Ishikawa (cell line): ENCODE results near the gene RNF8.

Experiments used
- CEBPB ChIP-seq: IDR thresholded peaks from 2 replicates; pipeline ENCODE4 v1.6.1; 2012
- CREB1 ChIP-seq: IDR thresholded peaks from 2 replicates; pipeline ENCODE4 v1.6.1; 2012; ENCODE audit warnings: low read depth
- EGR1 ChIP-seq: IDR thresholded peaks from 2 replicates; pipeline ENCODE4 v1.6.1; 2012
- EP300 ChIP-seq: IDR thresholded peaks from 2 replicates; pipeline ENCODE4 v1.6.1; 2012; ENCODE audit warnings: borderline replicate concordance
- FOXM1 ChIP-seq: IDR thresholded peaks from 2 replicates; pipeline ENCODE4 v1.6.1; 2012; ENCODE audit warnings: low read depth, borderline replicate concordance
- NFIC ChIP-seq: IDR thresholded peaks from 2 replicates; pipeline ENCODE4 v1.6.1; 2012
- RAD21 ChIP-seq: IDR thresholded peaks from 2 replicates; pipeline ENCODE4 v1.6.1; 2012; ENCODE audit warnings: low read depth
- REST ChIP-seq: IDR thresholded peaks from 2 replicates; pipeline ENCODE4 v1.6.1; 2012; ENCODE audit warnings: low read depth, mild to moderate bottlenecking
- TAF1 ChIP-seq: IDR thresholded peaks from 2 replicates; pipeline ENCODE4 v1.6.1; 2012; ENCODE audit warnings: low read depth, mild to moderate bottlenecking
- TCF12 ChIP-seq: IDR thresholded peaks from 2 replicates; pipeline ENCODE4 v1.6.1; 2012; ENCODE audit warnings: low read depth
- TEAD4 ChIP-seq: IDR thresholded peaks from 2 replicates; pipeline ENCODE4 v1.6.1; 2012
- USF1 ChIP-seq: IDR thresholded peaks from 2 replicates; pipeline ENCODE4 v1.6.1; 2012
- YY1 ChIP-seq: IDR thresholded peaks from 2 replicates; pipeline ENCODE4 v1.6.1; 2012; ENCODE audit warnings: low read depth
- ZBTB7A ChIP-seq: IDR thresholded peaks from 2 replicates; pipeline ENCODE4 v1.6.1; 2012; ENCODE audit warnings: low read depth
- TF ChIP-seq, protein P1 (sequence below): IDR thresholded peaks from 2 replicates; pipeline ENCODE4 v1.6.1; 2012

The RNF8 gene

DNA sequence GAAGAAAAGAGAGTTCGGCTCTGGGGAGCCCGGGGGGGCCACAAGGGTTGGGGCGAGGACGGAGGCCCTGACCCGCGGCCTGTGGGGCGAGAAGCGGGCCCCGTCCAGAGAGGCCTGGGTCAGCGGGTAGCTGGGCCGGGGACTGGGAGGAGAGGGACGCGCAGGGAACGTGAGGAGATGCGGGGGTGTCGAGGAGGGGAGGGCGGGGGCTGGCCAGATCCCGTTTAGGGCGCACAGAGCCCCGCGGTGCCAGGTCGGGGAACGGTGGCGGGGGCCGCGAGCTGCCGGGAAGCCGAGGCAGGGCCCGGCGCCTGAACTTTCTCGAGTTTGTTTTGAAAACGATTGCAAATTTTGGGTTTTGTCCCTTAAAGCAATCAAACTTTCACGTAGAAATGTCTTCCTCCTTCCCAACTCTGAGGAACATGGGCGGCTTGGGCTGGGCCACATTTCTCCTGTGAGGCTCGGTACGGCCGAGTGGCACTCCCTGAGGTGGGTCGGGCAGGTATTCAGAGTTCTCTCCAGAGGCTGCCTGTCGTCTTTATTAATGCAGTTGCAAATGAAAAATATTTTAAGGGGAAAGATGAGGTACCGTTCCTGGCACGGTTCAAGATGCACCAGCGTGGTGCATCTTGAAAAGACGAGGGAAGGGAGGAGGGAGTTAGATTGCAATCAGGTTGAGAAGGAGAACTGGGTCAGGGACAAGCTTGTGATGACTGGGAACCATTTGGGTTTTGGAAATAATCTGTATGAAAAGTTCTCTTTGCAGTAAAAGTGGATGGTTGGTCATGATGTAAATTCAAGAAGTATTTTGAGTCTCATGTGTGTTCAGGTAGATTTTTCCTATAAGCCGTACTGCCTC lies 972 bp downstream of the RNF8 start:
- TF ChIP-seq CREB1 (no peak), CEBPB (no peak), ZBTB7A (no peak), EP300 (no peak), TCF12 (no peak), RAD21 (no peak), NFIC (no peak), TAF1 (no peak), FOXM1 (no peak), EGR1 (no peak), TEAD4 (no peak), USF1 (no peak), REST (no peak), YY1 (no peak)
- TF ChIP-seq, protein P1, sequence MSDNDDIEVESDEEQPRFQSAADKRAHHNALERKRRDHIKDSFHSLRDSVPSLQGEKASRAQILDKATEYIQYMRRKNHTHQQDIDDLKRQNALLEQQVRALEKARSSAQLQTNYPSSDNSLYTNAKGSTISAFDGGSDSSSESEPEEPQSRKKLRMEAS: no peak

DNA sequence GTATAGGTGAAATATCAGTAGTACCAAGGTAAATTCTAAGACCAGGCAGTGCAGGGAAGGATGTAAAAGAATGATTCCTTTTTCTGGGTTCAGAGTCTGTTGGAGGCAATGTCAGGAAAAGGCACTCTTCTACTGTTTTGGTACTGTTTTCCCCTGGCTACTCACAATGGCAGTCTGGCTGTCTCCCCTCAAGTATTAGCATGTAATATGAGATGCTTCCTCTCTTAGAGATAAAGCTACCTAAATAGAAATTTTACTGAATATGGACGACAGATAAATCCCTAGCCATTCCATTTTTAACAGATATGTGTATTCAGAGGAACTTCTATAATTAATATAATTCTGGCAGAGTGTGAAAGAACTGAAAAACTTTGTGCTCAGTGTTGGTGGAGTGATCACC lies 3.5 kb downstream of the RNF8 start:
- TF ChIP-seq USF1 (no peak), CEBPB (no peak), CREB1 (no peak), RAD21 (no peak), EP300 (no peak), EGR1 (no peak), NFIC (no peak), FOXM1 (no peak), YY1 (no peak), ZBTB7A (no peak), REST (no peak), TCF12 (no peak), TEAD4 (no peak)
- TF ChIP-seq, protein P1: no peak

DNA sequence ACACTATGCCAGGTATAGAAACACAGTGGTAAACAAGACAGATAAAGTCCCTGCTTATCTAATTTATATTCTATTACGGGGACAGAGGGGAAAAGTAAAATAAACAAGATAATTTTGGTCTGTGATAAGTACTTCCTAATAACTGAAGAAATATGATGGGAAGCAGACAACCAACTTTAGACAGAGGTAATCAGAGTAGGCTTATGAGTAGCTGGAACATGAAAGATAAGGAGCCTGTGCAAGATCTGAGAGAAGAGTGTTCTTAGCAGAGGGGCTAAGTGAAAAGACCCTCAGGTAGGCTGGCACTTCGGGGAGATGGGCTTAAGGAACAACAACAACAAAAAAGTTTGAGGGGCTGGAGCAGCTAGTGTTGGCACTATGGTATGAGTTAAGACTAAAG lies 4.1 kb downstream of the RNF8 start:
- TF ChIP-seq CEBPB (no peak), YY1 (no peak), ZBTB7A (no peak), USF1 (no peak), NFIC (no peak)

GRCh38 chr6:37359039-37359438 lies 5.3 kb downstream of the RNF8 start:
- TF ChIP-seq USF1 (no peak), REST (no peak), RAD21 (no peak), CREB1 (no peak)
- TF ChIP-seq, protein P1: no peak
